Measurements from ENCODE around the gene APLF.
"Not testable (repeated sequence)": the region's sequence is repeated elsewhere in the genome, so short reads cannot be mapped to it uniquely, and the experiment has no call there.

The APLF gene

GRCh38 chr2:68438455-68439303 is 28.7 kb upstream of the APLF start:
- DNase-seq (ENCODE audit: low read depth in 2 of 3, low spot score in 1 of 3) = no peak

- DNase-seq (ENCODE audit: low read depth in 2 of 3, low spot score in 1 of 3) = peak; percentile 76 to 86 (median 78)
These were observed 26.0 kb upstream of the APLF start for GRCh38 chr2:68441179-68441993.

GRCh38 chr2:68441994-68442322 is 25.4 kb upstream of the APLF start:
- no peak for DNase-seq (ENCODE audit: low read depth in 2 of 3, low spot score in 1 of 3)

- not testable (repeated sequence) for DNase-seq (ENCODE audit: low read depth in 2 of 3, low spot score in 1 of 3)
These were observed 21.0 kb upstream of the APLF start for GRCh38 chr2:68446425-68446824.

GRCh38 chr2:68447118-68447517 is 20.3 kb upstream of the APLF start:
- no peak for DNase-seq (ENCODE audit: low read depth in 2 of 3, low spot score in 1 of 3)

- DNase-seq (ENCODE audit: low read depth in 2 of 3, low spot score in 1 of 3) = no peak
These were observed 18.4 kb upstream of the APLF start for GRCh38 chr2:68448671-68449653.

GRCh38 chr2:68452158-68452900 is 15.1 kb upstream of the APLF start:
- DNase-seq (ENCODE audit: low read depth in 2 of 3, low spot score in 1 of 3) = no peak

GRCh38 chr2:68453761-68454360 is 13.5 kb upstream of the APLF start:
- no peak for DNase-seq (ENCODE audit: low read depth in 2 of 3, low spot score in 1 of 3)

- no peak for DNase-seq (ENCODE audit: low read depth in 2 of 3, low spot score in 1 of 3)
These were observed 12.7 kb upstream of the APLF start for GRCh38 chr2:68454719-68455118.

GRCh38 chr2:68456198-68456597 is 11.2 kb upstream of the APLF start:
- no peak for DNase-seq (ENCODE audit: low read depth in 2 of 3, low spot score in 1 of 3)

GRCh38 chr2:68458981-68459380 is 8.4 kb upstream of the APLF start:
- no peak for DNase-seq (ENCODE audit: low read depth in 2 of 3, low spot score in 1 of 3)

- peak in 1 of 3 donors; percentile 55 for DNase-seq (ENCODE audit: low read depth in 2 of 3, low spot score in 1 of 3)
These were observed 4.0 kb upstream of the APLF start for GRCh38 chr2:68463287-68463877.

- DNase-seq (ENCODE audit: low read depth in 2 of 3, low spot score in 1 of 3) = no peak
These were observed 2.7 kb upstream of the APLF start for GRCh38 chr2:68464651-68465050.

GRCh38 chr2:68465081-68465916 is 2.1 kb upstream of the APLF start:
- DNase-seq (ENCODE audit: low read depth in 2 of 3, low spot score in 1 of 3) = peak in 1 of 3 donors; percentile 37

- DNase-seq (ENCODE audit: low read depth in 2 of 3, low spot score in 1 of 3) = peak; percentile 30 to 51 (median 40)
These were observed 1.0 kb upstream of the APLF start for GRCh38 chr2:68466361-68466777.

- DNase-seq (ENCODE audit: low read depth in 2 of 3, low spot score in 1 of 3) = no peak
These were observed 658 bp upstream of the APLF start for GRCh38 chr2:68466778-68467076.

- no peak for DNase-seq (ENCODE audit: low read depth in 2 of 3, low spot score in 1 of 3)
These were observed 1.4 kb downstream of the APLF start for GRCh38 chr2:68468801-68469200.

GRCh38 chr2:68469935-68470334 is 2.5 kb downstream of the APLF start:
- DNase-seq (ENCODE audit: low read depth in 2 of 3, low spot score in 1 of 3) = no peak

- DNase-seq (ENCODE audit: low read depth in 2 of 3, low spot score in 1 of 3) = no peak
These were observed 4.0 kb downstream of the APLF start for GRCh38 chr2:68471385-68471784.

Data from stimulated activated CD4-positive, alpha-beta T cell treated with anti-CD3 and anti-CD28 coated beads, Interleukin-12 subunit alpha, Interleukin-12 subunit beta, amount 100 ng/mL, for 48 hours (primary cell).